D721Med (cell line): Measurements from ENCODE around the gene CARD9.

ENCODE experiments used
- DNase-seq: peaks from one replicate; pipeline ENCODE4 v3.0.0; 2011; ENCODE audit warnings: low spot score; ENCODE audit not compliant: insufficient read length
- FAIRE-seq: peaks from 2 replicates; lab custom pipeline; 2011; peaks lifted over from hg19 to GRCh38; lab: Jason Lieb, UNC
- CTCF ChIP-seq: IDR thresholded peaks from 2 replicates; pipeline ENCODE4 v1.5.1; 2012; ENCODE audit warnings: mild to moderate bottlenecking, control low read depth; ENCODE audit not compliant: insufficient read depth; ENCODE audit errors: missing control alignments

CARD9 gene

GRCh38 chr9:136318111-136318775, 55.2 kb downstream of the CARD9 start:
- TF ChIP-seq CTCF = no peak
- DNase-seq (no peak), FAIRE-seq (no peak)

GRCh38 chr9:136317695-136318094, 55.8 kb downstream of the CARD9 start:
- no peak for DNase-seq
- FAIRE-seq = no peak
- no peak for TF ChIP-seq CTCF

- FAIRE-seq (no peak), DNase-seq (no peak)
- no peak for TF ChIP-seq CTCF
Measured at GRCh38 chr9:136316896-136317676, 56.4 kb downstream of the CARD9 start.

GRCh38 chr9:136316271-136316751, 57.2 kb downstream of the CARD9 start:
- TF ChIP-seq CTCF = no peak
- FAIRE-seq (no peak), DNase-seq (no peak)

- no peak for TF ChIP-seq CTCF
- FAIRE-seq = no peak
- DNase-seq = no peak
Measured at GRCh38 chr9:136314944-136315343, 58.5 kb downstream of the CARD9 start.

GRCh38 chr9:136314056-136314416, 59.4 kb downstream of the CARD9 start:
- no peak for TF ChIP-seq CTCF
- FAIRE-seq (no peak), DNase-seq (no peak)
